Measurements from ENCODE around the gene FAM89A. TPM values are rescaled to one million over a fixed set of nuclear protein-coding genes. Genes with fewer than 3 reads are reported as not detected.
"Not testable (repeated sequence)": the region's sequence is repeated elsewhere in the genome, so short reads cannot be mapped to it uniquely, and the experiment has no call there.

FAM89A gene
- total RNA-seq, 1 experiment from 2014 or later = 7.5 TPM

GRCh38 chr1:231052777-231053176 is 12.7 kb upstream of the FAM89A start:
- H3K79me2 ChIP-seq (ENCODE audit: low read length) = no peaks in the 10 kb centered on the region
- H2AFZ ChIP-seq (ENCODE audit: low read length) = no peak overlapping the region
- H3K36me3 ChIP-seq (ENCODE audit: low read depth, low read length) = no peaks in the 10 kb centered on the region
- POLR2A ChIA-PET (ENCODE audit: unreplicated experiment) = no interaction called here
- H3K9me2 ChIP-seq (replicated peaks; ENCODE audit: low read length) = no peaks in the 10 kb centered on the region
- intact Hi-C loops (cut with micrococcal nuclease) = no loop called here
- ATAC-seq = no peak
- H3F3A ChIP-seq (ENCODE audit: low read length, unreplicated experiment) = no peaks in the 10 kb centered on the region
- CTCF ChIA-PET = no interaction called here
- no peak for DNase-seq
- H3K27me3 ChIP-seq (ENCODE audit: low read length) = peaks cover 7% of the 10 kb centered on the region; the same call in 1 of the 2 replicates
- TF ChIP-seq CTCF (conservative IDR thresholded peaks at IDR 0.05; ENCODE audit: low read depth, low read length) = no peak
- TF ChIP-seq EZH2 (IDR thresholded peaks at IDR 0.05; ENCODE audit: low read length, unreplicated experiment) = no peak
- TF ChIP-seq EZH2phosphoT487 (IDR thresholded peaks at IDR 0.05; ENCODE audit: borderline replicate concordance, low read length) = no peak
- no peak overlapping the region for H3K9ac ChIP-seq (ENCODE audit: low read length)
- no peak overlapping the region for H3K4me3 ChIP-seq (ENCODE audit: low read length)
- H3K4me2 ChIP-seq (ENCODE audit: low read length) = no peak overlapping the region
- no peak overlapping the region for H3K27ac ChIP-seq (ENCODE audit: low read length)
- H4K20me1 ChIP-seq (ENCODE audit: low read length) = no peaks in the 10 kb centered on the region
- no peaks in the 10 kb centered on the region for H3K9me3 ChIP-seq (ENCODE audit: low read length)
- no TSS peak for BruUV-seq (replicated peaks)
- peaks cover 21% of the 10 kb centered on the region for H3K4me1 ChIP-seq (ENCODE audit: insufficient read depth, low read length)

GRCh38 chr1:231050932-231051331 is 10.9 kb upstream of the FAM89A start:
- POLR2A ChIA-PET (ENCODE audit: unreplicated experiment); H3K4me1 ChIP-seq (ENCODE audit: insufficient read depth, low read length); intact Hi-C loops (cut with micrococcal nuclease); H3K27ac ChIP-seq (ENCODE audit: low read length); H2AFZ ChIP-seq (ENCODE audit: low read length); H3K4me2 ChIP-seq (ENCODE audit: low read length); CTCF ChIA-PET; BruUV-seq (replicated peaks); H4K20me1 ChIP-seq (ENCODE audit: low read length); H3K79me2 ChIP-seq (ENCODE audit: low read length); H3K4me3 ChIP-seq (ENCODE audit: low read length); H3K36me3 ChIP-seq (ENCODE audit: low read depth, low read length); H3K9me3 ChIP-seq (ENCODE audit: low read length); H3F3A ChIP-seq (ENCODE audit: low read length, unreplicated experiment); DNase-seq; ATAC-seq; H3K9me2 ChIP-seq (replicated peaks; ENCODE audit: low read length); H3K9ac ChIP-seq (ENCODE audit: low read length): not testable (repeated sequence)
- peaks cover 20% of the 10 kb centered on the region for H3K27me3 ChIP-seq (ENCODE audit: low read length)

GRCh38 chr1:231050395-231050794 is 10.3 kb upstream of the FAM89A start:
- no peak overlapping the region for H3K9ac ChIP-seq (ENCODE audit: low read length)
- POLR2A ChIA-PET (ENCODE audit: unreplicated experiment) = interaction anchor here (0.6 kb wide), 1 partner anchor 691 kb away, joined by 19 read pairs; no protein-coding TSS in a partner anchor
- H4K20me1 ChIP-seq (ENCODE audit: low read length) = no peaks in the 10 kb centered on the region
- no peaks in the 10 kb centered on the region for H3K36me3 ChIP-seq (ENCODE audit: low read depth, low read length)
- H3K9me3 ChIP-seq (ENCODE audit: low read length) = no peaks in the 10 kb centered on the region
- TF ChIP-seq EZH2phosphoT487 (IDR thresholded peaks at IDR 0.05; ENCODE audit: borderline replicate concordance, low read length) (no peak), CTCF (conservative IDR thresholded peaks at IDR 0.05; ENCODE audit: low read depth, low read length) (no peak), EZH2 (IDR thresholded peaks at IDR 0.05; ENCODE audit: low read length, unreplicated experiment) (no peak)
- no peaks in the 10 kb centered on the region for H3K9me2 ChIP-seq (replicated peaks; ENCODE audit: low read length)
- peaks cover 9% of the 10 kb centered on the region for H3K4me1 ChIP-seq (ENCODE audit: insufficient read depth, low read length)
- H3K79me2 ChIP-seq (ENCODE audit: low read length) = no peaks in the 10 kb centered on the region
- no peak overlapping the region for H3K4me3 ChIP-seq (ENCODE audit: low read length)
- no peak overlapping the region for H2AFZ ChIP-seq (ENCODE audit: low read length)
- ATAC-seq (no peak), DNase-seq (no peak)
- BruUV-seq (replicated peaks) = no TSS peak
- peaks cover 20% of the 10 kb centered on the region for H3K27me3 ChIP-seq (ENCODE audit: low read length)
- intact Hi-C loops (cut with micrococcal nuclease) = no loop called here
- CTCF ChIA-PET = no interaction called here
- no peak overlapping the region for H3K4me2 ChIP-seq (ENCODE audit: low read length)
- H3F3A ChIP-seq (ENCODE audit: low read length, unreplicated experiment) = no peaks in the 10 kb centered on the region
- no peak overlapping the region for H3K27ac ChIP-seq (ENCODE audit: low read length)

Measured in PC-3 (cell line).